ENCODE results near the gene KDM7A. TPM values are rescaled to one million over a fixed set of nuclear protein-coding genes. Genes with fewer than 3 reads are reported as not detected.
A peak's percentile ranks its signal among the peaks of the same experiment; 100 is the strongest.

The KDM7A gene
- total RNA-seq, 1 donor from 2014 or later: 8.4 TPM

- no peaks in the 10 kb centered on the region for H3K9me3 ChIP-seq (ENCODE audit: control insufficient read depth in 3 of 3, low read length in 3 of 3)
- H3K4me1 ChIP-seq (ENCODE audit: control insufficient read depth in 3 of 3, insufficient read depth in 3 of 3, low read length in 3 of 3): peaks cover 8 to 14% (median 8%) of the 10 kb centered on the region in 3 donors
- no peak overlapping the region for H3K27ac ChIP-seq (ENCODE audit: low read depth, low read length)
- H3K27me3 ChIP-seq (ENCODE audit: control insufficient read depth in 3 of 3, insufficient read depth in 3 of 3, low read length in 3 of 3): no peaks in the 10 kb centered on the region
- no peak overlapping the region for H3K9ac ChIP-seq (ENCODE audit: low read depth in 1 of 3, low read length in 3 of 3)
- H3K36me3 ChIP-seq (ENCODE audit: control insufficient read depth in 3 of 3, insufficient read depth in 3 of 3, low read length in 3 of 3): no peaks in the 10 kb centered on the region
- no peak overlapping the region for H3K4me3 ChIP-seq (ENCODE audit: low read length in 3 of 3)
Measured at GRCh38 chr7:140161047-140161446, 15.7 kb downstream of the KDM7A start.

GRCh38 chr7:140160308-140160707, 16.5 kb downstream of the KDM7A start:
- H3K4me3 ChIP-seq (ENCODE audit: low read length in 3 of 3): no peak overlapping the region
- peaks cover 9 to 15% (median 15%) of the 10 kb centered on the region in 3 donors for H3K4me1 ChIP-seq (ENCODE audit: control insufficient read depth in 3 of 3, insufficient read depth in 3 of 3, low read length in 3 of 3)
- H3K9ac ChIP-seq (ENCODE audit: low read depth in 1 of 3, low read length in 3 of 3): no peak overlapping the region
- no peak overlapping the region for H3K27ac ChIP-seq (ENCODE audit: low read depth, low read length)
- no peaks in the 10 kb centered on the region for H3K27me3 ChIP-seq (ENCODE audit: control insufficient read depth in 3 of 3, insufficient read depth in 3 of 3, low read length in 3 of 3)
- H3K36me3 ChIP-seq (ENCODE audit: control insufficient read depth in 3 of 3, insufficient read depth in 3 of 3, low read length in 3 of 3): no peaks in the 10 kb centered on the region
- H3K9me3 ChIP-seq (ENCODE audit: control insufficient read depth in 3 of 3, low read length in 3 of 3): no peaks in the 10 kb centered on the region

GRCh38 chr7:140159497-140159896, 17.3 kb downstream of the KDM7A start:
- no peaks in the 10 kb centered on the region for H3K27me3 ChIP-seq (ENCODE audit: control insufficient read depth in 3 of 3, insufficient read depth in 3 of 3, low read length in 3 of 3)
- no peak overlapping the region for H3K27ac ChIP-seq (ENCODE audit: low read depth, low read length)
- H3K36me3 ChIP-seq (ENCODE audit: control insufficient read depth in 3 of 3, insufficient read depth in 3 of 3, low read length in 3 of 3): no peaks in the 10 kb centered on the region
- peaks cover 13 to 19% (median 15%) of the 10 kb centered on the region in 3 donors for H3K4me1 ChIP-seq (ENCODE audit: control insufficient read depth in 3 of 3, insufficient read depth in 3 of 3, low read length in 3 of 3)
- H3K4me3 ChIP-seq (ENCODE audit: low read length in 3 of 3): no peak overlapping the region
- H3K9me3 ChIP-seq (ENCODE audit: control insufficient read depth in 3 of 3, low read length in 3 of 3): no peaks in the 10 kb centered on the region
- no peak overlapping the region for H3K9ac ChIP-seq (ENCODE audit: low read depth in 1 of 3, low read length in 3 of 3)

DNA sequence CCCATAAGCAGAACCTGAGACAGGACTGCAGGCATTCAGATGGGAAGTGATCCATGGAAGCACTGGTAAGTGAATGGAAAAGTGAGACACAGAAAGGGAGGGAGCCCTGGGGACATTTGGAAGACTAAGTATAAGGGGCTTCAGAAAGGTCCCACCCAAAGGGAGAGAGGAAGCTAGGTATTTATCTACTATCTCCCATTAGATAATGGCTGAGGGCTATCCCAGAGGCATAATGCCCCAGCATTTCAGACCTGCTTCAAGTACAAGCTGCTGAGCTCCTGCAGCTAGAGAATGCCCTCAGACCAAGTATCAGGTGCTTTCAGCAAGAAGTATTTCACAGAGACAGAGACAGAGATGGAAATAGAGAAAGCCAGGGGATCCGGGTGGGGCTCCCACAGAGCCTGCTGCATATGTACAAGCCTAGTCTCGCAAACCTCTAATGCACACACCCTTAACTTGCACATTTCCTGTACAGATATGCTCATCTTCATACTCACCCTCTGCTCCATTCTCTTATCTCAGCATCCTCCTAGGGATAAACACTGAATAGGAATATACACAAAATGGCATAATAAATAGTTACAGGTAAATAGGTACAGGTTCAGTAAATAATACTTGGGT, 20.2 kb downstream of the KDM7A start:
- H3K27me3 ChIP-seq (ENCODE audit: control insufficient read depth in 3 of 3, insufficient read depth in 3 of 3, low read length in 3 of 3): no peaks in the 10 kb centered on the region
- no peaks in the 10 kb centered on the region for H3K9me3 ChIP-seq (ENCODE audit: control insufficient read depth in 3 of 3, low read length in 3 of 3)
- H3K9ac ChIP-seq (ENCODE audit: low read depth in 1 of 3, low read length in 3 of 3): no peak overlapping the region
- no peaks in the 10 kb centered on the region for H3K36me3 ChIP-seq (ENCODE audit: control insufficient read depth in 3 of 3, insufficient read depth in 3 of 3, low read length in 3 of 3)
- H3K4me1 ChIP-seq (ENCODE audit: control insufficient read depth in 3 of 3, insufficient read depth in 3 of 3, low read length in 3 of 3): peaks cover 13 to 24% (median 21%) of the 10 kb centered on the region in 3 donors
- no peak overlapping the region for H3K27ac ChIP-seq (ENCODE audit: low read depth, low read length)
- H3K4me3 ChIP-seq (ENCODE audit: low read length in 3 of 3): no peak overlapping the region

GRCh38 chr7:140155428-140155827, 21.4 kb downstream of the KDM7A start:
- peaks cover 13 to 24% (median 18%) of the 10 kb centered on the region in 3 donors for H3K4me1 ChIP-seq (ENCODE audit: control insufficient read depth in 3 of 3, insufficient read depth in 3 of 3, low read length in 3 of 3)
- peak overlapping the region in 1 of 3 donors; percentile 3 for H3K9ac ChIP-seq (ENCODE audit: low read depth in 1 of 3, low read length in 3 of 3)
- no peaks in the 10 kb centered on the region for H3K9me3 ChIP-seq (ENCODE audit: control insufficient read depth in 3 of 3, low read length in 3 of 3)
- peak overlapping the region; percentile 10 for H3K27ac ChIP-seq (ENCODE audit: low read depth, low read length)
- peak overlapping the region in 2 of 3 donors; percentile 0 to 41 for H3K4me3 ChIP-seq (ENCODE audit: low read length in 3 of 3)
- H3K27me3 ChIP-seq (ENCODE audit: control insufficient read depth in 3 of 3, insufficient read depth in 3 of 3, low read length in 3 of 3): no peaks in the 10 kb centered on the region
- H3K36me3 ChIP-seq (ENCODE audit: control insufficient read depth in 3 of 3, insufficient read depth in 3 of 3, low read length in 3 of 3): no peaks in the 10 kb centered on the region

- Histone ChIP-seq H3K4me1 (ENCODE audit: control insufficient read depth in 3 of 3, insufficient read depth in 3 of 3, low read length in 3 of 3) (peaks cover 13 to 26% (median 25%) of the 10 kb centered on the region in 3 donors), H3K27ac (ENCODE audit: low read depth, low read length) (no peak overlapping the region), H3K4me3 (ENCODE audit: low read length in 3 of 3) (no peak overlapping the region), H3K27me3 (ENCODE audit: control insufficient read depth in 3 of 3, insufficient read depth in 3 of 3, low read length in 3 of 3) (no peaks in the 10 kb centered on the region), H3K9ac (ENCODE audit: low read depth in 1 of 3, low read length in 3 of 3) (no peak overlapping the region), H3K36me3 (ENCODE audit: control insufficient read depth in 3 of 3, insufficient read depth in 3 of 3, low read length in 3 of 3) (no peaks in the 10 kb centered on the region), H3K9me3 (ENCODE audit: control insufficient read depth in 3 of 3, low read length in 3 of 3) (no peaks in the 10 kb centered on the region)
Measured at GRCh38 chr7:140153666-140154161, 23.1 kb downstream of the KDM7A start.

DNA sequence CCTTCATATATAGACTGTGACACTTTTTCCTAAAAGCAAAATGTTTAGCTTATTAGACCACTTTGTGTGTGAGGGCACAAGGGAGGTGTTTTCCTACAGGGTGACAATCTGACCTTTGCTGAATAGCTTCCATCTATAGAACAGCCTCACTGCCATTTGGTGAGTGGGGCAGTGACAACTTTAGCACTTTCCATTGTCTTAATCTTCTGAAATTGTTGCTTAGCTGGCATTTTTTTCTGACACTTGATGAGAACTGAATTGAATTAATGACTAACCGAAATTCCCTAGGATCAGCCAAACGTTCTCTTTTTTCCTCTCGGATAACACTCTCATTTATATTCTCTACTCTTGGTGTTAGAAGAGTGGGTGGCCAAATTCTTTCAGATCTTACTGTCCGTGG, 30.2 kb downstream of the KDM7A start:
- H3K9ac ChIP-seq (ENCODE audit: low read depth in 1 of 3, low read length in 3 of 3): no peak overlapping the region
- H3K4me3 ChIP-seq (ENCODE audit: low read length in 3 of 3): no peak overlapping the region
- H3K27ac ChIP-seq (ENCODE audit: low read depth, low read length): no peak overlapping the region
- no peaks in the 10 kb centered on the region for H3K9me3 ChIP-seq (ENCODE audit: control insufficient read depth in 3 of 3, low read length in 3 of 3)
- peaks cover 0 to 8% (median 2%) of the 10 kb centered on the region in 3 donors for H3K4me1 ChIP-seq (ENCODE audit: control insufficient read depth in 3 of 3, insufficient read depth in 3 of 3, low read length in 3 of 3)
- H3K36me3 ChIP-seq (ENCODE audit: control insufficient read depth in 3 of 3, insufficient read depth in 3 of 3, low read length in 3 of 3): peaks cover 0 to 5% (median 3%) of the 10 kb centered on the region in 3 donors
- no peaks in the 10 kb centered on the region for H3K27me3 ChIP-seq (ENCODE audit: control insufficient read depth in 3 of 3, insufficient read depth in 3 of 3, low read length in 3 of 3)

GRCh38 chr7:140145709-140146108, 31.1 kb downstream of the KDM7A start:
- Histone ChIP-seq H3K36me3 (ENCODE audit: control insufficient read depth in 3 of 3, insufficient read depth in 3 of 3, low read length in 3 of 3) (peaks cover 0 to 5% (median 3%) of the 10 kb centered on the region in 3 donors), H3K4me1 (ENCODE audit: control insufficient read depth in 3 of 3, insufficient read depth in 3 of 3, low read length in 3 of 3) (peaks cover 0 to 8% (median 2%) of the 10 kb centered on the region in 3 donors), H3K27me3 (ENCODE audit: control insufficient read depth in 3 of 3, insufficient read depth in 3 of 3, low read length in 3 of 3) (no peaks in the 10 kb centered on the region), H3K9ac (ENCODE audit: low read depth in 1 of 3, low read length in 3 of 3) (no peak overlapping the region), H3K27ac (ENCODE audit: low read depth, low read length) (no peak overlapping the region), H3K9me3 (ENCODE audit: control insufficient read depth in 3 of 3, low read length in 3 of 3) (no peaks in the 10 kb centered on the region), H3K4me3 (ENCODE audit: low read length in 3 of 3) (no peak overlapping the region)

GRCh38 chr7:140144821-140145220, 32.0 kb downstream of the KDM7A start:
- no peak overlapping the region for H3K27ac ChIP-seq (ENCODE audit: low read depth, low read length)
- H3K4me1 ChIP-seq (ENCODE audit: control insufficient read depth in 3 of 3, insufficient read depth in 3 of 3, low read length in 3 of 3): peaks cover 0 to 3% (median 2%) of the 10 kb centered on the region in 3 donors
- no peaks in the 10 kb centered on the region for H3K27me3 ChIP-seq (ENCODE audit: control insufficient read depth in 3 of 3, insufficient read depth in 3 of 3, low read length in 3 of 3)
- H3K9ac ChIP-seq (ENCODE audit: low read depth in 1 of 3, low read length in 3 of 3): no peak overlapping the region
- H3K9me3 ChIP-seq (ENCODE audit: control insufficient read depth in 3 of 3, low read length in 3 of 3): no peaks in the 10 kb centered on the region
- no peak overlapping the region for H3K4me3 ChIP-seq (ENCODE audit: low read length in 3 of 3)
- peaks cover 0 to 5% (median 3%) of the 10 kb centered on the region in 3 donors for H3K36me3 ChIP-seq (ENCODE audit: control insufficient read depth in 3 of 3, insufficient read depth in 3 of 3, low read length in 3 of 3)

GRCh38 chr7:140143997-140144396, 32.8 kb downstream of the KDM7A start:
- H3K36me3 ChIP-seq (ENCODE audit: control insufficient read depth in 3 of 3, insufficient read depth in 3 of 3, low read length in 3 of 3): peaks cover 0 to 5% (median 3%) of the 10 kb centered on the region in 3 donors
- peaks cover 0 to 2% (median 0%) of the 10 kb centered on the region in 3 donors for H3K4me1 ChIP-seq (ENCODE audit: control insufficient read depth in 3 of 3, insufficient read depth in 3 of 3, low read length in 3 of 3)
- H3K9me3 ChIP-seq (ENCODE audit: control insufficient read depth in 3 of 3, low read length in 3 of 3): no peaks in the 10 kb centered on the region
- H3K4me3 ChIP-seq (ENCODE audit: low read length in 3 of 3): no peak overlapping the region
- no peak overlapping the region for H3K27ac ChIP-seq (ENCODE audit: low read depth, low read length)
- H3K9ac ChIP-seq (ENCODE audit: low read depth in 1 of 3, low read length in 3 of 3): no peak overlapping the region
- H3K27me3 ChIP-seq (ENCODE audit: control insufficient read depth in 3 of 3, insufficient read depth in 3 of 3, low read length in 3 of 3): no peaks in the 10 kb centered on the region
